WTC11 (cell line): ENCODE data around the gene NPAS2. TPM values are rescaled to one million over a fixed set of nuclear protein-coding genes. Genes with fewer than 3 reads are reported as not detected.

Source experiments
- ATAC-seq: fragments of 200-7000 bp; cut with Tn5 transposase; 2 replicates; pipeline ENCODE4 v1.10.0; 2021; ENCODE audit warnings: mild to moderate bottlenecking, moderate library complexity
- CTCF ChIA-PET: fragments of 300-600 bp; sonication (Branson Sonifier 250); formaldehyde crosslinking; loops from one replicate; lab custom pipeline; 2021; ENCODE audit warnings: antibody characterized with exemption; lab: Charles Lee
- POLR2A ChIA-PET: fragments of 350-600 bp; sonication (Branson Sonifier 250); formaldehyde crosslinking; loops from one replicate; lab custom pipeline; 2021; ENCODE audit warnings: antibody characterized with exemption; lab: Charles Lee
- DNase-seq: peaks from one replicate; pipeline ENCODE4 v3.0.0; 2021; ENCODE audit warnings: low spot score
- H3K27ac Mint-ChIP-seq: 2 replicates; pipeline ENCODE4 v1.8.0; 2021; ENCODE audit warnings: mixed read lengths
- H3K27me3 Mint-ChIP-seq: 2 replicates; pipeline ENCODE4 v1.8.0; 2021; ENCODE audit warnings: low read depth, mild to moderate bottlenecking, moderate library complexity, mixed read lengths
- H3K36me3 Mint-ChIP-seq: 2 replicates; pipeline ENCODE4 v1.8.0; 2021; ENCODE audit warnings: mixed read lengths
- H3K4me1 Mint-ChIP-seq: 2 replicates; pipeline ENCODE4 v1.8.0; 2022; ENCODE audit warnings: mixed read lengths
- H3K4me3 Mint-ChIP-seq: 2 replicates; pipeline ENCODE4 v1.8.0; 2021; ENCODE audit warnings: mild to moderate bottlenecking, moderate library complexity, mixed read lengths
- H3K9me3 Mint-ChIP-seq: 2 replicates; pipeline ENCODE4 v1.8.0; 2021; ENCODE audit warnings: mixed read lengths
- FOXK1 ChIP-seq: sonication (generic); formaldehyde crosslinking; IDR thresholded peaks from 2 replicates; pipeline ENCODE4 v1.8.0; 2022; ENCODE audit warnings: mild to moderate bottlenecking, moderate library complexity, missing genetic modification reagents
- KAT7 ChIP-seq: sonication (generic); formaldehyde crosslinking; IDR thresholded peaks from 2 replicates; pipeline ENCODE4 v1.8.1; 2023; ENCODE audit warnings: missing genetic modification reagents, mild to moderate bottlenecking, borderline replicate concordance
- NR3C1 ChIP-seq: sonication (generic); formaldehyde crosslinking; conservative IDR thresholded peaks from 2 replicates; pipeline ENCODE4 v1.8.1; 2023; ENCODE audit warnings: low read depth, mild to moderate bottlenecking, missing genetic modification reagents
- TEAD1 ChIP-seq: sonication (generic); formaldehyde crosslinking; IDR thresholded peaks from 2 replicates; pipeline ENCODE4 v1.8.0; 2022; ENCODE audit warnings: mild to moderate bottlenecking, missing genetic modification reagents
- ZNF138 ChIP-seq: sonication (generic); formaldehyde crosslinking; conservative IDR thresholded peaks from 2 replicates; pipeline ENCODE4 v1.8.1; 2022; ENCODE audit warnings: mild to moderate bottlenecking, moderate library complexity, missing genetic modification reagents
- total RNA-seq: library from RNA; stranded (reverse); gene quantifications from 3 replicates; pipeline ENCODE4 v1.2.3, GENCODE V29; 2021
- TF ChIP-seq, protein P1 (sequence below): sonication (generic); formaldehyde crosslinking; IDR thresholded peaks from 2 replicates; pipeline ENCODE4 v1.8.1; 2022; ENCODE audit warnings: mild to moderate bottlenecking, missing genetic modification reagents, moderate library complexity, borderline replicate concordance
- TF ChIP-seq, protein P2 (sequence below): sonication (generic); formaldehyde crosslinking; IDR thresholded peaks from 2 replicates; pipeline ENCODE4 v1.8.1; 2023; ENCODE audit warnings: mild to moderate bottlenecking, moderate library complexity, missing genetic modification reagents
- TF ChIP-seq, protein P3 (sequence below): sonication (generic); formaldehyde crosslinking; IDR thresholded peaks from 2 replicates; pipeline ENCODE4 v1.8.1; 2022; ENCODE audit warnings: low read depth, missing genetic modification reagents, borderline replicate concordance

The NPAS2 gene
- total RNA-seq, 1 experiment from 2014 or later, result 2.6 TPM

DNA sequence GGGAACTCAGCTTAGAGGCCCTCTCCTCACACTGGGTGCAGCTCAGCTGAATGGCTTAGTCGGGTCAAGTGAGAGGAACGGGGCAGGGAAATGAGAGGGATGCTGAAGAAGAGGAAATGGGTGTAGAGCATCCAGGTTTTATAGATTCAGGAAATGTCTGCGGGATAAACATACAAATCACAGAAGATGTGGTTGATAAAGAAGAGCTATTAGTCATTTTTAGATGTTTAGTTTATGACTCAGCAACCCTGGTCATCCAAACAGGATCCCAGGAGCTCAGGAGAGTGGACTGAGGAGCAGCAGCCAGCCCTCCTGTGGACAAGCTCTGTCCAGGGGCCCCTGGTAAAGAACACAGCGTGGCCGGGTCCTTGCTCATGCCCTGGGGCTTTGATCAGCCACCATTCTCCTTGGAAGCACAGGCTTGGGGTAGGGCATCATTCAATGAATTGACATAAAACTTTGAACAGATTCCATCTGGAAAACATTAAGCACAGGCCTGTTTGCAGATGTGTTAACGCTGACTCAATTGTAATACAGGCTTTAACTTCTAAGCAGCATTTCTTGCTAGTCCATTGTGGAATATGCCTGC lies 83.0 kb downstream of the NPAS2 start:
- Mint-ChIP-seq H3K9me3 (no peaks in the 10 kb centered on the region), H3K4me1 (no peaks in the 10 kb centered on the region), H3K27me3 (no peaks in the 10 kb centered on the region), H3K27ac (no peak overlapping the region), H3K4me3 (no peak overlapping the region), H3K36me3 (no peaks in the 10 kb centered on the region)
- ChIA-PET POLR2A (no interaction called here), CTCF (interaction anchor here (0.9 to 1.1 kb wide), 2 partner anchors 15 to 16 kb away, joined by 3 to 4 read pairs; no protein-coding TSS in a partner anchor)
- ATAC-seq (no peak), DNase-seq (no peak)
- TF ChIP-seq KAT7 (CRISPR knock-in tag), result no peak

DNA sequence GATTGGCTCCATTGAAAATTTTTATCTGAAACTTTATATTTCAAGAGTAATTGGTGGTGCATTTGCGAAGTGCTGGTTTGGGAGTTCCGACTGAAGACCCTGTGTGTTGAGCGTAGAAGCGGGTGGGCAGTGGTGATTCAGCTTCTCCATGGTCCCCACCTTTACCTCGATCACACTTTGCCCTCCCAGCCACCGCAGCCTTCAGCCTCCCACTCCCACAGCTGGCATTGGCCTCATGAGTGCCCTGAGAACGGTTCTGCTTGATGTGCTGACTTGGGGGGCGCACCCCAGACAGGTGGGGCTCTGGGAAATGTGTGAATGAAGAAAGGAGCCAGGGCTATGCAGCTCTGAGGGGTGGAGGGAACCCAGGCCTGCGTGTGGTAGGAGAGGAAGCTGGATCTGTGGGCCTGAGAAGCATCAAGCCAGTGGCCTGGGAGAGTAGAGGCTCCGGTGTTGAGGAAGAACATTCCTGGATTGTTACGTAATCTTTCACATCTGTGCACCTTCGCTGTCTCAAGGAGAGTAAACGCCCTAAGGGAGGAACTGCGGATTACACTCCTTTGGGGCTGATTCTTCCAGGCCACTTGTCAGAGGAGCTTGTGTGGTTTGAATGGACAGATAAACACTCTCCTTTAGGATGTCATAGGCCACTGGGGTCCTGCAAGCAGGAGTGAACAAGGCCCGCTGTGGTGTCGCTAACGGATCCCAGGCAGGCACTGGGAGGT lies 83.8 kb downstream of the NPAS2 start:
- CTCF ChIA-PET, result interaction anchor here (0.9 to 1.1 kb wide), 2 partner anchors 14 to 16 kb away, joined by 3 to 4 read pairs; no protein-coding TSS in a partner anchor
- no peak overlapping the region for H3K4me3 Mint-ChIP-seq
- TF ChIP-seq TEAD1 (CRISPR knock-in tag) (no peak), ZNF138 (CRISPR knock-in tag) (no peak)
- TF ChIP-seq, protein P1, sequence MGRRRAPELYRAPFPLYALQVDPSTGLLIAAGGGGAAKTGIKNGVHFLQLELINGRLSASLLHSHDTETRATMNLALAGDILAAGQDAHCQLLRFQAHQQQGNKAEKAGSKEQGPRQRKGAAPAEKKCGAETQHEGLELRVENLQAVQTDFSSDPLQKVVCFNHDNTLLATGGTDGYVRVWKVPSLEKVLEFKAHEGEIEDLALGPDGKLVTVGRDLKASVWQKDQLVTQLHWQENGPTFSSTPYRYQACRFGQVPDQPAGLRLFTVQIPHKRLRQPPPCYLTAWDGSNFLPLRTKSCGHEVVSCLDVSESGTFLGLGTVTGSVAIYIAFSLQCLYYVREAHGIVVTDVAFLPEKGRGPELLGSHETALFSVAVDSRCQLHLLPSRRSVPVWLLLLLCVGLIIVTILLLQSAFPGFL (CRISPR knock-in tag), result no peak
- POLR2A ChIA-PET, result no interaction called here
- DNase-seq (no peak), ATAC-seq (peak; percentile 57; the same call in 1 of the 2 replicates)
- H3K27ac Mint-ChIP-seq, result no peak overlapping the region
- no peaks in the 10 kb centered on the region for H3K9me3 Mint-ChIP-seq
- H3K4me1 Mint-ChIP-seq, result no peaks in the 10 kb centered on the region
- no peaks in the 10 kb centered on the region for H3K27me3 Mint-ChIP-seq
- no peaks in the 10 kb centered on the region for H3K36me3 Mint-ChIP-seq

DNA sequence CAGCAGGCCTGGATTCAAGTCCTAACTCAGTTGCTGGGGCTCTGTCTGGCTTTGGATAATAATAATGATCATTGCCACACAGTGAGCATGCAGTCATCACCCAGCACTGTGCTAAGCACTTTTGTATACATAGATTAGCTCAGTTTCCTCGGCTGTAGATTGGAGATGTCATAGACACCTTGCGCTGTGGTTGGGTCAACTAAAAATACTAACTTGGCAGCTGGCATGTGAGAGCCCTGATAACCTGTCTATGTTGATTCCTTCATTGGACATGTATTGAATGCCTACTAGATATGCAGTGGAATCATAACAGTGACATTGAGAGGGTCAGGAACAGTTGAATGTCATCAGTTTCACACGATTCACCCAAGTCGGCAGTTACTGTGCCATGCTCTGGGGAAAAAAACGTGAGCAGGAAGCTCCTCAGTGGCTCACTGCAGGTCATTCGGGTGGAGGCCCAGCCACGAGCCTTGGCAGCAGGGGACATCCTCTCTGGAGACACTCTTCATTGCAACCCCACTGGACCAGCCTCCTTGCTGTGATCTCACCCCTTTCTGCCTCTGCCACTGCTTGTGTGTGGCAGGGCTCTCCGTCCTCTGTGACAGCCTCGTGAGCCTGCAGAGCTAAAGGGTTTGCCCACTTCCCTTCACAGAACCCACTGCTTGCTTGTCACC lies 85.3 kb downstream of the NPAS2 start:
- Mint-ChIP-seq H3K9me3 (no peaks in the 10 kb centered on the region), H3K4me1 (0 out of 2 replicates have a peak, but pooled peaks cover 3% of the 10 kb centered on the region), H3K36me3 (no peaks in the 10 kb centered on the region), H3K27ac (no peak overlapping the region), H3K27me3 (no peaks in the 10 kb centered on the region), H3K4me3 (no peak overlapping the region)
- ChIA-PET CTCF (interaction anchor here (0.7 to 2.1 kb wide), 4 partner anchors 14 to 243 kb away, joined by 3 to 10 read pairs (median 4); no protein-coding TSS in a partner anchor), POLR2A (no interaction called here)
- TF ChIP-seq NR3C1 (CRISPR knock-in tag), result no peak
- DNase-seq (no peak), ATAC-seq (no peak)

DNA sequence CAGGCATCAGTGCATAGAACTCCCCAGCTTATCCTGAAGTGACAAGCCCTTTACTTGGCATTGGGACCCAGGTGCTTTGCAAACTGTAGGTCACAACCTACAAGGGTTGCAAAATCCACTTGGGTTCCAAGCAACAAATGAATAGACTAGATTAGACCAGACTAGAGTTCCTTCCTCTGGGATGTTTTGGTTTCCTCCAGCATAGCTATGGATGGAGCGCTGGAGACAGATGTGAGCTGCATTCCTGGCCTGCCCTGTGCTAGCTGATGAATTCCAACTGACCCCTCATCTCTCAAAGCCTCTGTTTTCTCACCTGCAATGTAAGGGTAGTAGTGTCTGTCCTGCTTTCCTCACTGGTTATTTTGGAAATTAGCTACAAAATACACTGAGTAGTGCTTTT lies 86.2 kb downstream of the NPAS2 start:
- TF ChIP-seq, protein P2, sequence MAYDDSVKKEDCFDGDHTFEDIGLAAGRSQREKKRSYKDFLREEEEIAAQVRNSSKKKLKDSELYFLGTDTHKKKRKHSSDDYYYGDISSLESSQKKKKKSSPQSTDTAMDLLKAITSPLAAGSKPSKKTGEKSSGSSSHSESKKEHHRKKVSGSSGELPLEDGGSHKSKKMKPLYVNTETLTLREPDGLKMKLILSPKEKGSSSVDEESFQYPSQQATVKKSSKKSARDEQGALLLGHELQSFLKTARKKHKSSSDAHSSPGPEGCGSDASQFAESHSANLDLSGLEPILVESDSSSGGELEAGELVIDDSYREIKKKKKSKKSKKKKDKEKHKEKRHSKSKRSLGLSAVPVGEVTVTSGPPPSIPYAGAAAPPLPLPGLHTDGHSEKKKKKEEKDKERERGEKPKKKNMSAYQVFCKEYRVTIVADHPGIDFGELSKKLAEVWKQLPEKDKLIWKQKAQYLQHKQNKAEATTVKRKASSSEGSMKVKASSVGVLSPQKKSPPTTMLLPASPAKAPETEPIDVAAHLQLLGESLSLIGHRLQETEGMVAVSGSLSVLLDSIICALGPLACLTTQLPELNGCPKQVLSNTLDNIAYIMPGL (CRISPR knock-in tag), result no peak
- TF ChIP-seq, protein P3, sequence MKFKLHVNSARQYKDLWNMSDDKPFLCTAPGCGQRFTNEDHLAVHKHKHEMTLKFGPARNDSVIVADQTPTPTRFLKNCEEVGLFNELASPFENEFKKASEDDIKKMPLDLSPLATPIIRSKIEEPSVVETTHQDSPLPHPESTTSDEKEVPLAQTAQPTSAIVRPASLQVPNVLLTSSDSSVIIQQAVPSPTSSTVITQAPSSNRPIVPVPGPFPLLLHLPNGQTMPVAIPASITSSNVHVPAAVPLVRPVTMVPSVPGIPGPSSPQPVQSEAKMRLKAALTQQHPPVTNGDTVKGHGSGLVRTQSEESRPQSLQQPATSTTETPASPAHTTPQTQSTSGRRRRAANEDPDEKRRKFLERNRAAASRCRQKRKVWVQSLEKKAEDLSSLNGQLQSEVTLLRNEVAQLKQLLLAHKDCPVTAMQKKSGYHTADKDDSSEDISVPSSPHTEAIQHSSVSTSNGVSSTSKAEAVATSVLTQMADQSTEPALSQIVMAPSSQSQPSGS (CRISPR knock-in tag), result no peak
- TF ChIP-seq FOXK1 (CRISPR knock-in tag), result no peak
- TF ChIP-seq, all 79 proteins: peak for 0
- H3K27me3 Mint-ChIP-seq, result no peaks in the 10 kb centered on the region
- CTCF ChIA-PET, result interaction anchor here (1.2 to 2.1 kb wide), 2 partner anchors 13 to 79 kb away, joined by 4 to 10 read pairs; no protein-coding TSS in a partner anchor
- 0 out of 2 replicates have a peak, but pooled peaks cover 3% of the 10 kb centered on the region for H3K4me1 Mint-ChIP-seq
- no peak overlapping the region for H3K27ac Mint-ChIP-seq
- ATAC-seq (no peak), DNase-seq (no peak)
- no peaks in the 10 kb centered on the region for H3K36me3 Mint-ChIP-seq
- POLR2A ChIA-PET, result no interaction called here
- H3K9me3 Mint-ChIP-seq, result no peaks in the 10 kb centered on the region
- no peak overlapping the region for H3K4me3 Mint-ChIP-seq
